HCT116 (cell line): ENCODE results near the gene RXFP2. TPM values are rescaled to one million over a fixed set of nuclear protein-coding genes. Genes with fewer than 3 reads are reported as not detected.

ENCODE experiments used
- ATAC-seq: fragments of 200-7000 bp; cut with Tn5 transposase; 2 replicates; pipeline ENCODE4 v1.9.1; 2020; ENCODE audit warnings: mild to moderate bottlenecking, moderate library complexity
- BruUV-seq: library from RNA; stranded (reverse); fragments of 400-500 nt; replicated peaks from 2 replicates; lab custom pipeline; 2021; lab: Mats Ljungman, UMichigan
- CTCF ChIA-PET: fragments of 300-600 bp; sonication (Branson Sonifier 250); formaldehyde crosslinking; loops from one replicate; lab custom pipeline; 2021; ENCODE audit warnings: antibody characterized with exemption; lab: Charles Lee
- POLR2A ChIA-PET: fragments of 300-600, 350-600 bp; sonication (Branson Sonifier 250); formaldehyde crosslinking; loops from one replicate; lab custom pipeline; 2021; ENCODE audit warnings: antibody characterized with exemption; lab: Charles Lee
- RAD21 ChIA-PET, 2 experiments: fragments of 300-600 bp; sonication (Branson Sonifier 250); formaldehyde crosslinking; loops; one replicate each; lab custom pipeline; 2023; ENCODE audit warnings: low total read pairs in 2 of 2; ENCODE audit not compliant: uncharacterized antibody in 2 of 2, unreplicated experiment in 2 of 2, low non-redundant PET in 1 of 2; lab: Charles Lee
- DNase-seq: peaks from one replicate; pipeline ENCODE4 v3.0.0-alpha.2; 2010; ENCODE audit warnings: low read depth, low spot score
- H2AFZ ChIP-seq: fragments of 200-600 bp; shearing (Covaris generic), sonication (generic); 2 replicates; pipeline ENCODE4 v1.6.1; 2017; ENCODE audit warnings: low read depth, mixed run types, mixed read lengths, antibody characterized with exemption, low read length; ENCODE audit not compliant: poor library complexity, severe bottlenecking
- H3K27ac ChIP-seq: 2 replicates; pipeline ENCODE4 v1.5.1; 2012; ENCODE audit warnings: low read depth, low read length
- H3K27me3 ChIP-seq: fragments of 200-600 bp; sonication (generic); 2 replicates; pipeline ENCODE4 v1.6.1; 2016; ENCODE audit warnings: mixed run types, low read length, mixed read lengths; ENCODE audit not compliant: insufficient read depth
- H3K36me3 ChIP-seq, 2 experiments: fragments of 200-500 bp in 1 of 2; fragments of 200-600 bp in 1 of 2; sonication (Bioruptor generic) in 1 of 2; sonication (generic) in 1 of 2; 2 replicates each; pipeline versions ENCODE4 v1.5.1 to v1.6.1; 2014 to 2016; ENCODE audit warnings: low read length in 2 of 2, inconsistent platforms in 1 of 2, mixed read lengths in 1 of 2, mixed run types in 1 of 2; ENCODE audit not compliant: insufficient read depth in 2 of 2, control insufficient read depth in 1 of 2
- H3K4me1 ChIP-seq, 2 experiments: fragments of 200-600 bp in 1 of 2; sonication (generic) in 1 of 2; 2 replicates each; pipeline versions ENCODE4 v1.5.1 to v1.6.1; 2012 to 2017; ENCODE audit warnings: low read length in 2 of 2, inconsistent platforms in 1 of 2, mild to moderate bottlenecking in 1 of 2, mixed read lengths in 1 of 2, mixed run types in 1 of 2, moderate library complexity in 1 of 2; ENCODE audit not compliant: insufficient read depth in 2 of 2, control insufficient read depth in 1 of 2
- H3K4me2 ChIP-seq: fragments of 200-600 bp; sonication (generic); 2 replicates; pipeline ENCODE4 v1.6.1; 2017; ENCODE audit warnings: mixed run types, low read length, mixed read lengths
- H3K4me3 ChIP-seq, 2 experiments: fragments of 200-600 bp in 1 of 2; sonication (generic) in 1 of 2; replicated peaks in 1 of 2; 2 replicates each; pipeline ENCODE4 v1.5.1; 2011 to 2016; ENCODE audit warnings: low read length in 2 of 2, control low read depth in 1 of 2, low read depth in 1 of 2, mild to moderate bottlenecking in 1 of 2, mixed read lengths in 1 of 2, mixed run types in 1 of 2
- H3K79me2 ChIP-seq: fragments of 200-600 bp; sonication (generic); 2 replicates; pipeline ENCODE4 v1.6.1; 2017; ENCODE audit warnings: mild to moderate bottlenecking, mixed run types, low read length, moderate library complexity, mixed read lengths; ENCODE audit not compliant: insufficient read depth
- H3K9ac ChIP-seq: fragments of 200-600 bp; sonication (generic); 2 replicates; pipeline ENCODE4 v1.6.1; 2016; ENCODE audit warnings: low read length, mixed read lengths
- H3K9me2 ChIP-seq: fragments of 200-600 bp; sonication (generic), shearing (Covaris generic); 2 replicates; pipeline ENCODE4 v1.6.1; 2017; ENCODE audit warnings: mixed run types, mild to moderate bottlenecking, moderate library complexity; ENCODE audit not compliant: insufficient read depth
- H3K9me3 ChIP-seq, 2 experiments: fragments of 200-500 bp in 1 of 2; fragments of 200-600 bp in 1 of 2; sonication (Bioruptor generic) in 1 of 2; sonication (generic) in 1 of 2; 2 replicates each; pipeline ENCODE4 v1.6.1; 2014 to 2017; ENCODE audit warnings: low read length in 2 of 2, mixed read lengths in 2 of 2, inconsistent platforms in 1 of 2, low read depth in 1 of 2, mild to moderate bottlenecking in 1 of 2, mixed run types in 1 of 2, moderate library complexity in 1 of 2; ENCODE audit not compliant: control insufficient read depth in 1 of 2, insufficient read depth in 1 of 2
- H4K20me1 ChIP-seq: fragments of 200-600 bp; sonication (generic), shearing (Covaris generic); 2 replicates; pipeline ENCODE4 v1.6.1; 2017; ENCODE audit warnings: mixed run types, mild to moderate bottlenecking, moderate library complexity; ENCODE audit not compliant: insufficient read depth
- CBX3 ChIP-seq: IDR thresholded peaks from 2 replicates; pipeline ENCODE4 v1.6.1; 2012; ENCODE audit warnings: low read depth
- CEBPB ChIP-seq: IDR thresholded peaks from 2 replicates; pipeline ENCODE4 v1.6.1; 2012; ENCODE audit warnings: low read depth
- EGR1 ChIP-seq: IDR thresholded peaks from 2 replicates; pipeline ENCODE4 v1.6.1; 2012; ENCODE audit warnings: low read depth
- ELF1 ChIP-seq: IDR thresholded peaks from 2 replicates; pipeline ENCODE4 v1.6.1; 2012; ENCODE audit warnings: low read depth, borderline replicate concordance
- EZH2 ChIP-seq: fragments of 200-600 bp; sonication (generic); IDR thresholded peaks from 2 replicates; pipeline ENCODE4 v1.6.1; 2017; ENCODE audit warnings: antibody characterized with exemption, mixed run types
- EZH2phosphoT487 ChIP-seq: fragments of 200-600 bp; IDR thresholded peaks from 2 replicates; pipeline ENCODE4 v1.6.1; 2018; ENCODE audit warnings: antibody characterized with exemption, borderline replicate concordance
- FOSL1 ChIP-seq: IDR thresholded peaks from 2 replicates; pipeline ENCODE4 v1.6.1; 2012; ENCODE audit warnings: low read depth
- JUND ChIP-seq: IDR thresholded peaks from 2 replicates; pipeline ENCODE4 v1.6.1; 2012
- POLR2A ChIP-seq: IDR thresholded peaks from 2 replicates; pipeline ENCODE4 v1.7.0; 2011; ENCODE audit warnings: borderline replicate concordance; ENCODE audit not compliant: insufficient read depth, insufficient read length; ENCODE audit errors: extremely low read depth
- POLR2AphosphoS5 ChIP-seq: IDR thresholded peaks from 2 replicates; pipeline ENCODE4 v1.6.1; 2011; ENCODE audit warnings: mild to moderate bottlenecking, low read depth, low read length, moderate library complexity
- RAD21 ChIP-seq: IDR thresholded peaks from 2 replicates; pipeline ENCODE4 v1.6.1; 2012; ENCODE audit warnings: low read depth, mild to moderate bottlenecking
- SIN3A ChIP-seq: IDR thresholded peaks from 2 replicates; pipeline ENCODE4 v1.6.1; 2012; ENCODE audit warnings: low read depth
- SRF ChIP-seq: IDR thresholded peaks from 2 replicates; pipeline ENCODE4 v1.6.1; 2012; ENCODE audit warnings: low read depth
- TCF7L2 ChIP-seq: IDR thresholded peaks from 2 replicates; pipeline ENCODE4 v1.7.0; 2011; ENCODE audit warnings: borderline replicate concordance, inconsistent platforms; ENCODE audit not compliant: insufficient read depth, insufficient read length; ENCODE audit errors: extremely low read depth
- YY1 ChIP-seq: IDR thresholded peaks from 2 replicates; pipeline ENCODE4 v1.6.1; 2011; ENCODE audit warnings: low read length, low read depth, moderate library complexity, mild to moderate bottlenecking; ENCODE audit not compliant: insufficient replicate concordance; ENCODE audit errors: extremely low read depth
- ZFX ChIP-seq: fragments of 450-650 bp; IDR thresholded peaks from 2 replicates; pipeline ENCODE4 v1.6.1; 2017
- intact Hi-C: fragments of 100-400 bp; cut with micrococcal nuclease; formaldehyde crosslinking; loops from 2 replicates; pipeline ENCODE4 v1.10.0; 2022
- total RNA-seq: library from RNA; stranded (reverse); gene quantifications from one replicate; pipeline ENCODE4 v1.2.1, GENCODE V29; 2021; ENCODE audit not compliant: unreplicated experiment
- TF ChIP-seq, protein P1 (sequence below): IDR thresholded peaks from 2 replicates; pipeline ENCODE4 v1.6.1; 2012
- TF ChIP-seq, protein P2 (sequence below): IDR thresholded peaks from 2 replicates; pipeline ENCODE4 v1.6.1; 2012; ENCODE audit warnings: low read depth
- TF ChIP-seq, protein P3 (sequence below): IDR thresholded peaks from 2 replicates; pipeline ENCODE4 v1.6.1; 2012
- TF ChIP-seq, protein P4 (sequence below), 3 experiments: fragments of 200-600 bp in 1 of 3; sonication (generic) in 1 of 3; IDR thresholded peaks in 2 of 3; conservative IDR thresholded peaks in 1 of 3; 2 replicates each; pipeline ENCODE4 v1.5.1; 2012 to 2017; ENCODE audit warnings: low read depth in 2 of 3, low read length in 2 of 3, antibody characterized with exemption in 1 of 3, borderline replicate concordance in 1 of 3, control low read depth in 1 of 3, mild to moderate bottlenecking in 1 of 3, mixed read lengths in 1 of 3, mixed run types in 1 of 3, moderate library complexity in 1 of 3; ENCODE audit not compliant: insufficient read depth in 1 of 3

The RXFP2 gene
- total RNA-seq, 1 experiment from 2014 or later = not detected

DNA sequence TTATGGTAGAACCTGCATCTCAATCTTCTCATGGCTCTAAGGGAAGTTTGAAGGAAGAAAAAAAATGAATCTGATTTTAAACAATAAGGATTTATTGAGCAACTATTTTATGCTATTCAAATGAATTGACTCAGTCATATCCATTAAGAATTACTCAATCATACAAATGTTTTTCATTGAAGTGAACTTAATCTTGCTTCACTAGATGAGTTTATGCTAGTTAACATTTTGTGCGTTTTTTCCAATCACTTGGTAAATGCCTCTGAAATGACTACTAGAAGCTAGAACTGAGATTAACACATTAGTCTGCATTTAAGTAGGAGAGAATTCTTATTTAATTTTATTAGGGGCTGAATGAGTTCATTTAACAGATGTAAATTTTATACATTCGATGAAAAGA is 25.2 kb downstream of the RXFP2 start:
- POLR2A ChIA-PET = no interaction called here
- no peaks in the 10 kb centered on the region for H3K4me1 ChIP-seq
- TF ChIP-seq, protein P1, sequence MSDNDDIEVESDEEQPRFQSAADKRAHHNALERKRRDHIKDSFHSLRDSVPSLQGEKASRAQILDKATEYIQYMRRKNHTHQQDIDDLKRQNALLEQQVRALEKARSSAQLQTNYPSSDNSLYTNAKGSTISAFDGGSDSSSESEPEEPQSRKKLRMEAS = no peak
- TF ChIP-seq TCF7L2 = no peak
- TF ChIP-seq POLR2AphosphoS5 = no peak
- no peak for TF ChIP-seq EGR1
- no peak for TF ChIP-seq ZFX
- no peak for TF ChIP-seq POLR2A
- no peak for TF ChIP-seq FOSL1
- no peak for TF ChIP-seq RAD21
- no peak for TF ChIP-seq EZH2phosphoT487
- TF ChIP-seq SIN3A = no peak
- no peak for TF ChIP-seq EZH2
- TF ChIP-seq ELF1 = no peak
- no peak for TF ChIP-seq JUND
- no peak for TF ChIP-seq YY1
- TF ChIP-seq, protein P2, sequence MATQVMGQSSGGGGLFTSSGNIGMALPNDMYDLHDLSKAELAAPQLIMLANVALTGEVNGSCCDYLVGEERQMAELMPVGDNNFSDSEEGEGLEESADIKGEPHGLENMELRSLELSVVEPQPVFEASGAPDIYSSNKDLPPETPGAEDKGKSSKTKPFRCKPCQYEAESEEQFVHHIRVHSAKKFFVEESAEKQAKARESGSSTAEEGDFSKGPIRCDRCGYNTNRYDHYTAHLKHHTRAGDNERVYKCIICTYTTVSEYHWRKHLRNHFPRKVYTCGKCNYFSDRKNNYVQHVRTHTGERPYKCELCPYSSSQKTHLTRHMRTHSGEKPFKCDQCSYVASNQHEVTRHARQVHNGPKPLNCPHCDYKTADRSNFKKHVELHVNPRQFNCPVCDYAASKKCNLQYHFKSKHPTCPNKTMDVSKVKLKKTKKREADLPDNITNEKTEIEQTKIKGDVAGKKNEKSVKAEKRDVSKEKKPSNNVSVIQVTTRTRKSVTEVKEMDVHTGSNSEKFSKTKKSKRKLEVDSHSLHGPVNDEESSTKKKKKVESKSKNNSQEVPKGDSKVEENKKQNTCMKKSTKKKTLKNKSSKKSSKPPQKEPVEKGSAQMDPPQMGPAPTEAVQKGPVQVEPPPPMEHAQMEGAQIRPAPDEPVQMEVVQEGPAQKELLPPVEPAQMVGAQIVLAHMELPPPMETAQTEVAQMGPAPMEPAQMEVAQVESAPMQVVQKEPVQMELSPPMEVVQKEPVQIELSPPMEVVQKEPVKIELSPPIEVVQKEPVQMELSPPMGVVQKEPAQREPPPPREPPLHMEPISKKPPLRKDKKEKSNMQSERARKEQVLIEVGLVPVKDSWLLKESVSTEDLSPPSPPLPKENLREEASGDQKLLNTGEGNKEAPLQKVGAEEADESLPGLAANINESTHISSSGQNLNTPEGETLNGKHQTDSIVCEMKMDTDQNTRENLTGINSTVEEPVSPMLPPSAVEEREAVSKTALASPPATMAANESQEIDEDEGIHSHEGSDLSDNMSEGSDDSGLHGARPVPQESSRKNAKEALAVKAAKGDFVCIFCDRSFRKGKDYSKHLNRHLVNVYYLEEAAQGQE = no peak
- no peak for TF ChIP-seq CBX3
- TF ChIP-seq, protein P3, sequence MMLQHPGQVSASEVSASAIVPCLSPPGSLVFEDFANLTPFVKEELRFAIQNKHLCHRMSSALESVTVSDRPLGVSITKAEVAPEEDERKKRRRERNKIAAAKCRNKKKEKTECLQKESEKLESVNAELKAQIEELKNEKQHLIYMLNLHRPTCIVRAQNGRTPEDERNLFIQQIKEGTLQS = no peak
- no peak for TF ChIP-seq SRF
- no peak for TF ChIP-seq CEBPB
- TF ChIP-seq, protein P4, sequence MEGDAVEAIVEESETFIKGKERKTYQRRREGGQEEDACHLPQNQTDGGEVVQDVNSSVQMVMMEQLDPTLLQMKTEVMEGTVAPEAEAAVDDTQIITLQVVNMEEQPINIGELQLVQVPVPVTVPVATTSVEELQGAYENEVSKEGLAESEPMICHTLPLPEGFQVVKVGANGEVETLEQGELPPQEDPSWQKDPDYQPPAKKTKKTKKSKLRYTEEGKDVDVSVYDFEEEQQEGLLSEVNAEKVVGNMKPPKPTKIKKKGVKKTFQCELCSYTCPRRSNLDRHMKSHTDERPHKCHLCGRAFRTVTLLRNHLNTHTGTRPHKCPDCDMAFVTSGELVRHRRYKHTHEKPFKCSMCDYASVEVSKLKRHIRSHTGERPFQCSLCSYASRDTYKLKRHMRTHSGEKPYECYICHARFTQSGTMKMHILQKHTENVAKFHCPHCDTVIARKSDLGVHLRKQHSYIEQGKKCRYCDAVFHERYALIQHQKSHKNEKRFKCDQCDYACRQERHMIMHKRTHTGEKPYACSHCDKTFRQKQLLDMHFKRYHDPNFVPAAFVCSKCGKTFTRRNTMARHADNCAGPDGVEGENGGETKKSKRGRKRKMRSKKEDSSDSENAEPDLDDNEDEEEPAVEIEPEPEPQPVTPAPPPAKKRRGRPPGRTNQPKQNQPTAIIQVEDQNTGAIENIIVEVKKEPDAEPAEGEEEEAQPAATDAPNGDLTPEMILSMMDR (IDR thresholded peaks at IDR 0.05 in 2 of 3, conservative IDR thresholded peaks at IDR 0.05 in 1 of 3; ENCODE audit: borderline replicate concordance in 1 of 3, insufficient read depth in 1 of 3, low read depth in 2 of 3, low read length in 2 of 3) = no peak
- RAD21 ChIA-PET = no interaction called here
- H3K9ac ChIP-seq = no peak overlapping the region
- no peak overlapping the region for H2AFZ ChIP-seq
- no peak overlapping the region for H3K27ac ChIP-seq
- H4K20me1 ChIP-seq = no peaks in the 10 kb centered on the region
- H3K27me3 ChIP-seq = peaks cover 59% of the 10 kb centered on the region
- no peaks in the 10 kb centered on the region for H3K36me3 ChIP-seq
- intact Hi-C loops = no loop called here
- no peaks in the 10 kb centered on the region for H3K79me2 ChIP-seq
- ATAC-seq (no peak), DNase-seq (no peak)
- H3K4me3 ChIP-seq = no peak overlapping the region
- no TSS peak for BruUV-seq
- CTCF ChIA-PET = no interaction called here
- H3K9me2 ChIP-seq = no peaks in the 10 kb centered on the region
- H3K4me2 ChIP-seq = no peak overlapping the region
- H3K9me3 ChIP-seq = no peaks in the 10 kb centered on the region
